H1 (cell line): Measurements from ENCODE around the gene CNIH3. TPM values are rescaled to one million over a fixed set of nuclear protein-coding genes. Genes with fewer than 3 reads are reported as not detected.

ENCODE experiments used
- CTCF ChIA-PET: fragments of 300-600 bp; sonication (Branson Sonifier 250); formaldehyde crosslinking; loops from one replicate; lab custom pipeline; 2021; ENCODE audit not compliant: partially characterized antibody; lab: Charles Lee
- POLR2A ChIA-PET: fragments of 300-600 bp; sonication (Branson Sonifier 250); formaldehyde crosslinking; loops from one replicate; lab custom pipeline; 2021; ENCODE audit warnings: inconsistent platforms; ENCODE audit not compliant: partially characterized antibody; lab: Charles Lee
- DNase-seq, 2 experiments: peaks; one replicate each; pipeline versions ENCODE4 v3.0.0 to v3.0.0-alpha.2; 2010 to 2022; ENCODE audit warnings: low spot score in 2 of 2, low read depth in 1 of 2, mixed read lengths in 1 of 2
- FAIRE-seq: peaks from 2 replicates; lab custom pipeline; 2011; peaks lifted over from hg19 to GRCh38; lab: Jason Lieb, UNC
- H2AFZ ChIP-seq: 2 replicates; pipeline ENCODE4 v1.8.1; 2012; ENCODE audit warnings: low read length, inconsistent platforms
- H2AK5ac ChIP-seq: 2 replicates; pipeline ENCODE4 v1.6.1; 2013; ENCODE audit warnings: low read depth, low read length
- H2BK120ac ChIP-seq: replicated peaks from 2 replicates; pipeline ENCODE3; 2013; ENCODE audit warnings: low read depth, low read length, inconsistent platforms
- H2BK12ac ChIP-seq: 2 replicates; pipeline ENCODE4 v1.6.1; 2013; ENCODE audit warnings: low read depth, low read length
- H2BK15ac ChIP-seq: 2 replicates; pipeline ENCODE4 v1.6.1; 2013; ENCODE audit warnings: low read length
- H2BK20ac ChIP-seq: 2 replicates; pipeline ENCODE4 v1.6.1; 2013; ENCODE audit warnings: low read length
- H2BK5ac ChIP-seq: 2 replicates; pipeline ENCODE4 v1.6.1; 2013; ENCODE audit warnings: low read depth, low read length
- H3K14ac ChIP-seq: 2 replicates; pipeline ENCODE4 v1.6.1; 2013; ENCODE audit warnings: inconsistent platforms; ENCODE audit not compliant: insufficient read length
- H3K18ac ChIP-seq: 2 replicates; pipeline ENCODE4 v1.6.1; 2013; ENCODE audit warnings: low read length; ENCODE audit errors: extremely low read depth
- H3K23ac ChIP-seq: 2 replicates; pipeline ENCODE4 v1.6.1; 2013; ENCODE audit warnings: inconsistent platforms; ENCODE audit not compliant: insufficient read length
- H3K23me2 ChIP-seq: 2 replicates; pipeline ENCODE4 v1.6.1; 2013; ENCODE audit warnings: low read depth, low read length
- H3K27ac ChIP-seq: 2 replicates; pipeline ENCODE4 v1.6.1; 2011; ENCODE audit warnings: low read depth, low read length, inconsistent platforms
- H3K27me3 ChIP-seq, 4 experiments: replicated peaks in 1 of 4; 1 replicate in 1 of 4; 2 replicates in 3 of 4; pipeline versions ENCODE4 v1.6.1 to v1.8.1; 2011 to 2013; ENCODE audit warnings: low read length in 3 of 4, mild to moderate bottlenecking in 3 of 4, inconsistent platforms in 2 of 4, mixed read lengths in 2 of 4, moderate library complexity in 1 of 4; ENCODE audit not compliant: control insufficient read depth in 3 of 4, insufficient read depth in 3 of 4; ENCODE audit errors: extremely low read depth in 1 of 4
- H3K36me3 ChIP-seq, 4 experiments: 2 replicates each; pipeline versions ENCODE4 v1.6.1 to v1.8.1; 2011 to 2013; ENCODE audit warnings: mild to moderate bottlenecking in 4 of 4, low read length in 3 of 4, moderate library complexity in 2 of 4, control low read depth in 1 of 4, inconsistent platforms in 1 of 4; ENCODE audit not compliant: insufficient read depth in 4 of 4, control insufficient read depth in 2 of 4
- H3K4ac ChIP-seq: replicated peaks from 2 replicates; pipeline ENCODE3; 2013; ENCODE audit warnings: low read length, low read depth, mixed read lengths, inconsistent platforms; ENCODE audit not compliant: insufficient read length
- H3K4me1 ChIP-seq, 4 experiments: replicated peaks in 1 of 4; 1 replicate in 1 of 4; 2 replicates in 3 of 4; pipeline versions ENCODE4 v1.6.1 to v1.8.1; 2011 to 2013; ENCODE audit warnings: low read length in 3 of 4, inconsistent platforms in 2 of 4, mixed read lengths in 1 of 4; ENCODE audit not compliant: insufficient read depth in 4 of 4, control insufficient read depth in 3 of 4
- H3K4me2 ChIP-seq, 2 experiments: 2 replicates each; pipeline versions ENCODE4 v1.6.1 to v1.8.1; 2011 to 2013; ENCODE audit warnings: low read depth in 2 of 2, low read length in 2 of 2, control low read depth in 1 of 2, inconsistent platforms in 1 of 2, mild to moderate bottlenecking in 1 of 2; ENCODE audit not compliant: insufficient read depth in 1 of 2
- H3K4me3 ChIP-seq, 4 experiments: fragments of 200-600, 300-600 bp in 1 of 4; sonication (generic), shearing (Covaris generic), sonication (Bioruptor Twin) in 1 of 4; 2 replicates each; pipeline versions ENCODE4 v1.5.1 to v1.8.1; 2011 to 2016; ENCODE audit warnings: low read length in 4 of 4, low read depth in 3 of 4, control low read depth in 2 of 4, inconsistent platforms in 2 of 4, mild to moderate bottlenecking in 2 of 4, mixed read lengths in 1 of 4, moderate library complexity in 1 of 4; ENCODE audit not compliant: insufficient read depth in 2 of 4; ENCODE audit errors: extremely low read depth in 1 of 4
- H3K56ac ChIP-seq: replicated peaks from 2 replicates; pipeline ENCODE3; 2013; ENCODE audit warnings: low read depth, mild to moderate bottlenecking, mixed read lengths, low read length, inconsistent platforms; ENCODE audit not compliant: insufficient read length
- H3K79me1 ChIP-seq: 2 replicates; pipeline ENCODE4 v1.6.1; 2013; ENCODE audit warnings: low read depth, low read length, control low read depth
- H3K79me2 ChIP-seq, 2 experiments: 2 replicates each; pipeline versions ENCODE4 v1.6.1 to v1.8.1; 2012 to 2013; ENCODE audit warnings: low read length in 2 of 2, mild to moderate bottlenecking in 2 of 2, inconsistent platforms in 1 of 2; ENCODE audit not compliant: insufficient read depth in 2 of 2, control insufficient read depth in 1 of 2
- H3K9ac ChIP-seq, 4 experiments: replicated peaks in 1 of 4; 1 replicate in 1 of 4; 2 replicates in 3 of 4; pipeline versions ENCODE4 v1.6.1 to v1.8.1; 2011 to 2013; ENCODE audit warnings: low read depth in 3 of 4, low read length in 3 of 4, control low read depth in 2 of 4, mild to moderate bottlenecking in 2 of 4, moderate library complexity in 2 of 4, inconsistent platforms in 1 of 4; ENCODE audit errors: extremely low read depth in 1 of 4
- H3K9me3 ChIP-seq, 2 experiments: 2 replicates each; pipeline versions ENCODE4 v1.6.1 to v1.8.1; 2012 to 2013; ENCODE audit warnings: mild to moderate bottlenecking in 2 of 2, moderate library complexity in 2 of 2, control low read depth in 1 of 2, inconsistent platforms in 1 of 2, low read depth in 1 of 2, low read length in 1 of 2, mixed read lengths in 1 of 2; ENCODE audit not compliant: insufficient read depth in 2 of 2
- H4K20me1 ChIP-seq, 2 experiments: replicated peaks in 1 of 2; 2 replicates each; pipeline versions ENCODE3 to v1.8.1; 2011 to 2013; ENCODE audit warnings: inconsistent platforms in 2 of 2, low read length in 2 of 2, mild to moderate bottlenecking in 1 of 2; ENCODE audit not compliant: insufficient read depth in 2 of 2, control insufficient read depth in 1 of 2
- H4K5ac ChIP-seq: 2 replicates; pipeline ENCODE4 v1.6.1; 2013; ENCODE audit warnings: low read length, low read depth, mixed read lengths, inconsistent platforms; ENCODE audit not compliant: insufficient read length
- H4K8ac ChIP-seq: 2 replicates; pipeline ENCODE4 v1.8.0; 2013; ENCODE audit warnings: mild to moderate bottlenecking, moderate library complexity, low read length, inconsistent platforms; ENCODE audit not compliant: insufficient read depth; ENCODE audit errors: extremely low read depth
- H4K91ac ChIP-seq: replicated peaks from 2 replicates; pipeline ENCODE3; 2013; ENCODE audit warnings: low read length, mixed read lengths, inconsistent platforms; ENCODE audit not compliant: insufficient read length
- BACH1 ChIP-seq: IDR thresholded peaks from 2 replicates; pipeline ENCODE4 v1.6.1; 2012; ENCODE audit warnings: low read length, improper control_type of control experiment
- BRCA1 ChIP-seq: IDR thresholded peaks from 2 replicates; pipeline ENCODE4 v1.6.1; 2012; ENCODE audit warnings: low read depth, low read length, improper control_type of control experiment
- GABPA ChIP-seq: IDR thresholded peaks from 2 replicates; pipeline ENCODE4 v1.6.1; 2011; ENCODE audit warnings: mild to moderate bottlenecking, low read length, moderate library complexity, borderline replicate concordance; ENCODE audit not compliant: insufficient read depth
- JUND ChIP-seq: IDR thresholded peaks from 2 replicates; pipeline ENCODE4 v1.6.1; 2011; ENCODE audit warnings: mild to moderate bottlenecking, improper control_type of control experiment, low read length
- SAP30 ChIP-seq: fragments of 300-600 bp; sonication (generic); IDR thresholded peaks from 2 replicates; pipeline ENCODE4 v1.7.1; 2012; ENCODE audit warnings: low read length, moderate library complexity, mild to moderate bottlenecking, inconsistent platforms; ENCODE audit not compliant: insufficient read depth, insufficient replicate concordance
- TBP ChIP-seq: IDR thresholded peaks from 2 replicates; pipeline ENCODE4 v1.6.1; 2011; ENCODE audit warnings: low read depth, low read length, improper control_type of control experiment
- WGBS, 2 experiments: shearing (Covaris generic) in 1 of 2; methylation state at CpG; one replicate each; pipeline versions ENCODE4 v1.1.6 to v1.1.7; 2013 to 2015; ENCODE audit warnings: low lambda C conversion rate in 2 of 2, mixed read lengths in 2 of 2, inconsistent platforms in 1 of 2, low coverage in 1 of 2, missing lambda C conversion rate in 1 of 2; ENCODE audit not compliant: insufficient replicate concordance in 2 of 2, insufficient coverage in 1 of 2, insufficient read length in 1 of 2; ENCODE audit errors: extremely low coverage in 1 of 2, missing lambda C conversion rate in 1 of 2; 5-methylcytosine and 5-hydroxymethylcytosine counted together
- polyA plus RNA-seq, 7 experiments: library from polyadenylated mRNA; depleted of rRNA in 3 of 7; stranded (reverse) in 5 of 7; unstranded in 2 of 7; fragments of >200 nt in 5 of 7; fragments of 200-250 nt in 2 of 7; gene quantifications; 1 replicate in 5 of 7; 2 replicates in 1 of 7; 4 replicates in 1 of 7; pipeline versions ENCODE4 v1.2.1 to v1.2.3, GENCODE V29; 2011 to 2013; ENCODE audit warnings: missing spikeins in 2 of 7, mixed read lengths in 2 of 7
- total RNA-seq: library from RNA; stranded (reverse); fragmentation: NEBNext Ultra II Directional; extraction: Animal tissue kit (Norgen Biotek cat#: 25700); gene quantifications from 2 replicates; pipeline ENCODE4 v1.2.1, GENCODE V29; 2021

Gene CNIH3
- total and polyA plus RNA-seq, 2 of the 8 experiments (the other 6 are each of a cell fraction or from before 2014, with no cell fraction given) = 3.7 to 5.6 TPM

- no peak for DNase-seq
- no peak overlapping the region for H3K23ac ChIP-seq
- no peak overlapping the region for H3K18ac ChIP-seq
- WGBS, 2 experiments = 74% methylated on average over 5 of the region's 5 CpGs; no CpG with 5 or more reads in 1 of the 2 experiments
- H2BK120ac ChIP-seq = no peak overlapping the region
- H3K79me1 ChIP-seq = no peaks in the 10 kb centered on the region
- no peak overlapping the region for H4K91ac ChIP-seq
- no peak overlapping the region for H2AFZ ChIP-seq
- H2BK12ac ChIP-seq = no peak overlapping the region
- H2BK20ac ChIP-seq = no peak overlapping the region
- no peak overlapping the region for H3K4ac ChIP-seq
- no peak overlapping the region for H3K4me2 ChIP-seq
- H3K27ac ChIP-seq = no peak overlapping the region
- FAIRE-seq = no peak
- no peak overlapping the region for H4K8ac ChIP-seq
- H3K4me1 ChIP-seq = no peaks in the 10 kb centered on the region
- no peaks in the 10 kb centered on the region for H3K9me3 ChIP-seq
- ChIA-PET CTCF (interaction anchor here (2.2 kb wide), 1 partner anchor 147 kb away, joined by 6 read pairs; no protein-coding TSS in a partner anchor), POLR2A (no interaction called here)
- no peaks in the 10 kb centered on the region for H3K23me2 ChIP-seq
- H3K14ac ChIP-seq = no peak overlapping the region
- H2BK15ac ChIP-seq = no peak overlapping the region
- H3K9ac ChIP-seq = no peak overlapping the region
- H3K4me3 ChIP-seq = no peak overlapping the region
- no peaks in the 10 kb centered on the region for H4K20me1 ChIP-seq
- no peak overlapping the region for H2AK5ac ChIP-seq
- H3K27me3 ChIP-seq = no peaks in the 10 kb centered on the region
- H3K56ac ChIP-seq = no peak overlapping the region
- H2BK5ac ChIP-seq = no peak overlapping the region
- H4K5ac ChIP-seq = no peak overlapping the region
- no peaks in the 10 kb centered on the region for H3K36me3 ChIP-seq
- no peaks in the 10 kb centered on the region for H3K79me2 ChIP-seq
- TF ChIP-seq BRCA1 (no peak), GABPA (no peak), BACH1 (no peak), SAP30 (no peak), TBP (no peak), JUND (no peak)
These were observed 44.0 kb downstream of the CNIH3 start for GRCh38 chr1:224660074-224660473.
